ENCODE data around the gene ZNF785.
"Not testable (repeated sequence)": the region's sequence is repeated elsewhere in the genome, so short reads cannot be mapped to it uniquely, and the experiment has no call there.

DNA sequence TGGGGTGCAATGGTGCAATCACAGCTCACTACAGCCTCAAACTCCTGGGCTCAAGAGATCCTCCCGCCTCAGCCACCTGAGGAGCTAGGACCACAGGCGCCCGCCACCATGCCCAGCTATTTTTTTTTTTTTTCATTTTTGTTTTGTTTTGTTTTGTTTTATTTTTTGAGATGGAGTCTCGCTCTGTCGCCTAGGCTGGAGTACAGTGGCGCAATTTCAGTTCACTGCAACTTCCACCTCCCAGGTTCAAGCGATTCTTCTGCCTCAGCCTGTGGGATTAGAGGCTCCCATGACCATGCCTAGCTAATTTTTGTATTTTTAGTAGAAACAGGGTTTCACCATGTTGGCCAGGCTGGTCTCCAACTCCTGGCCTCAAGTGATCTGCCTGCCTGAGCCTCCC is 47.0 kb upstream of the ZNF785 start:
- TF ChIP-seq TARDBP (IDR thresholded peaks at IDR 0.05); LEF1 (IDR thresholded peaks at IDR 0.05; ENCODE audit: borderline replicate concordance); BHLHE40 (IDR thresholded peaks at IDR 0.05; ENCODE audit: borderline replicate concordance): not testable (repeated sequence)

Measured in HEK293T (cell line).